PC-9 (cell line): ENCODE data around the gene SYNDIG1. TPM values are rescaled to one million over a fixed set of nuclear protein-coding genes. Genes with fewer than 3 reads are reported as not detected.

Source experiments
- BruUV-seq: library from RNA; stranded (reverse); fragments of 400-500 nt; replicated peaks from 2 replicates; lab custom pipeline; 2021; lab: Mats Ljungman, UMichigan
- CTCF ChIA-PET: fragments of 300-600 bp; sonication (Branson Sonifier 250); formaldehyde crosslinking; loops from one replicate; lab custom pipeline; 2022; ENCODE audit warnings: antibody characterized with exemption; lab: Charles Lee
- POLR2A ChIA-PET: fragments of 300-600 bp; sonication (Branson Sonifier 250); formaldehyde crosslinking; loops from one replicate; lab custom pipeline; 2022; ENCODE audit warnings: antibody characterized with exemption; ENCODE audit not compliant: unreplicated experiment; lab: Charles Lee
- DNase-seq, 2 experiments: peaks; one replicate each; pipeline versions ENCODE4 v3.0.0 to v3.0.0-alpha.2; 2015 to 2022; ENCODE audit warnings: mixed read lengths in 1 of 2
- H2AFZ ChIP-seq: fragments of 200-600 bp; sonication (generic); 2 replicates; pipeline ENCODE4 v1.8.1; 2017; ENCODE audit warnings: antibody characterized with exemption
- H3F3A ChIP-seq: fragments of 200-600 bp; sonication (generic); 2 replicates; pipeline ENCODE4 v1.8.1; 2017; ENCODE audit warnings: antibody characterized with exemption, mild to moderate bottlenecking, low read depth; ENCODE audit not compliant: insufficient read depth
- H3K27ac ChIP-seq: fragments of 200-600 bp; sonication (generic); 2 replicates; pipeline ENCODE4 v1.6.1; 2016; ENCODE audit warnings: mixed run types
- H3K27me3 ChIP-seq: fragments of 200-600 bp; sonication (generic); 2 replicates; pipeline ENCODE4 v1.6.1; 2016; ENCODE audit warnings: low read depth, mixed run types; ENCODE audit not compliant: insufficient read depth
- H3K36me3 ChIP-seq: fragments of 200-600 bp; sonication (generic); 2 replicates; pipeline ENCODE4 v1.6.1; 2016; ENCODE audit warnings: low read depth, mixed run types
- H3K4me1 ChIP-seq: fragments of 200-600 bp; sonication (generic); replicated peaks from 2 replicates; pipeline ENCODE4 v1.6.1; 2016; ENCODE audit warnings: mixed run types; ENCODE audit not compliant: insufficient read depth
- H3K4me2 ChIP-seq: fragments of 200-600 bp; sonication (generic); 2 replicates; pipeline ENCODE4 v1.6.1; 2017; ENCODE audit warnings: mixed run types
- H3K4me3 ChIP-seq: fragments of 200-600 bp; sonication (generic); 2 replicates; pipeline ENCODE4 v1.6.1; 2016; ENCODE audit warnings: mixed run types
- H3K79me2 ChIP-seq: fragments of 200-600 bp; sonication (generic); 2 replicates; pipeline ENCODE4 v1.6.1; 2017; ENCODE audit warnings: low read depth, mixed run types
- H3K9me2 ChIP-seq: fragments of 200-600 bp; sonication (generic); 2 replicates; pipeline ENCODE4 v1.8.1; 2017; ENCODE audit warnings: mild to moderate bottlenecking; ENCODE audit not compliant: insufficient read depth
- H3K9me3 ChIP-seq: fragments of 200-600 bp; sonication (generic); 2 replicates; pipeline ENCODE4 v1.8.1; 2016; ENCODE audit warnings: low read depth; ENCODE audit not compliant: insufficient read depth
- H4K20me1 ChIP-seq: fragments of 200-600 bp; sonication (generic); 2 replicates; pipeline ENCODE4 v1.8.1; 2017; ENCODE audit not compliant: insufficient read depth
- CTCF ChIP-seq: fragments of 200-600 bp; sonication (generic); conservative IDR thresholded peaks from 2 replicates; pipeline ENCODE4 v1.6.1; 2017; ENCODE audit warnings: mixed run types, antibody characterized with exemption, mild to moderate bottlenecking, moderate library complexity
- EZH2 ChIP-seq: fragments of 200-600 bp; sonication (generic); IDR thresholded peaks from 2 replicates; pipeline ENCODE4 v1.8.0; 2017; ENCODE audit warnings: antibody characterized with exemption, low read depth
- intact Hi-C: fragments of 100-400 bp; cut with micrococcal nuclease; formaldehyde crosslinking; loops from one replicate; pipeline ENCODE4 v1.10.0; 2022; ENCODE audit not compliant: unreplicated experiment
- total RNA-seq: library from RNA; stranded (reverse); gene quantifications from 2 replicates; pipeline ENCODE4 v1.2.3, GENCODE V29; 2021

Gene SYNDIG1
- total RNA-seq, 1 experiment from 2014 or later: 0.17 TPM

DNA sequence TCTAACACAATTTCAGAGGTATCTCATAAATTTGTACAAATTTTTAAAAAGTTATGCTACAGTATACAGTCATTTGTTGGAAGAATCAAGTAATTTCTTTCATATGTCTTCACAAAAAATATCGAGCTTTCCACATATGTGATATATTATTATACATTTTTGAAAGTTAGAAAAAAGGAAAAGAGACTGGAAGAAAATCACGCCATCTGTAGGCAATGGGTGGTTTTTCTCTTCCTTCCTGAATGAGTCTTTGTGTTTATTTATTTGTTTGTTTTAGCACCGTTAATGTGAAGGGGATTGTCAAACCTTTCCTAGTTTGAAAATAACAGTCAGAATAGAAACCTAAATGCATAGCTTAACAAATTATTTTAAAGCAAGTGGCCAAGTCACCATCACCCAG is 130.6 kb downstream of the SYNDIG1 start:
- H3K27ac ChIP-seq: no peak overlapping the region
- H3K4me1 ChIP-seq: no peaks in the 10 kb centered on the region
- ChIA-PET POLR2A (no interaction called here), CTCF (no interaction called here)
- no peaks in the 10 kb centered on the region for H3K27me3 ChIP-seq
- intact Hi-C loops: no loop called here
- H3K9me3 ChIP-seq: peaks cover 10% of the 10 kb centered on the region; the same call in 1 of the 2 replicates
- peak; percentile 37; the same call in 1 of the 2 replicates for TF ChIP-seq CTCF
- TF ChIP-seq EZH2: no peak
- no peak for DNase-seq
- H3K4me3 ChIP-seq: no peak overlapping the region
- H2AFZ ChIP-seq: no peak overlapping the region
- H3K36me3 ChIP-seq: no peaks in the 10 kb centered on the region
- no peaks in the 10 kb centered on the region for H4K20me1 ChIP-seq
- no peak overlapping the region for H3K4me2 ChIP-seq
- H3F3A ChIP-seq: no peaks in the 10 kb centered on the region
- no TSS peak for BruUV-seq
- H3K79me2 ChIP-seq: no peaks in the 10 kb centered on the region
- no peaks in the 10 kb centered on the region for H3K9me2 ChIP-seq

DNA sequence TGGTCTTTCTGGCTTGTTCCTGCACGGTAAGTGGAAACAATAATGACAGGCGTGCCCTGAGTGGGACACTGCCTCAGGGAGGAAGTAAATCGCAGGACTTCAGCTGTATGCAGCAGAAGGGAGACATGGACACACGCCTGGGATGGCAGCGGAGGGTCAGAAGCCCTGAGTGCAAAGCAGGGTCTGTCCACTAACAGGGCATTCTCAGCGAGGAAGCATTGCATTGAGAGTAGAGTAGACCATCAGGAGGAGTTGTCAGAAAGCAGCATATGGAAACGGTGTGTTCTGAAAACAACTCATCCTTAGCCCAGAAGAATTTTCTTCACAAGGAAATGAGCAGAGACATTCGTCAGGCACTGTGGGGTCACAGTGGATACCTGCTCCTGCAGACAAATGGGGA is 134.0 kb downstream of the SYNDIG1 start:
- no peaks in the 10 kb centered on the region for H3F3A ChIP-seq
- TF ChIP-seq EZH2 (no peak), CTCF (no peak)
- no peaks in the 10 kb centered on the region for H3K4me1 ChIP-seq
- DNase-seq: no peak
- H3K4me2 ChIP-seq: no peak overlapping the region
- H3K9me2 ChIP-seq: no peaks in the 10 kb centered on the region
- POLR2A ChIA-PET: no interaction called here
- BruUV-seq: no TSS peak
- H3K9me3 ChIP-seq: peaks cover 10% of the 10 kb centered on the region; the same call in 1 of the 2 replicates
- intact Hi-C loops: no loop called here
- H3K27ac ChIP-seq: no peak overlapping the region
- H2AFZ ChIP-seq: no peak overlapping the region
- CTCF ChIA-PET: no interaction called here
- H3K36me3 ChIP-seq: no peaks in the 10 kb centered on the region
- no peak overlapping the region for H3K4me3 ChIP-seq
- H3K79me2 ChIP-seq: no peaks in the 10 kb centered on the region
- no peaks in the 10 kb centered on the region for H3K27me3 ChIP-seq
- no peaks in the 10 kb centered on the region for H4K20me1 ChIP-seq

GRCh38 chr20:24604966-24605665 is 135.7 kb downstream of the SYNDIG1 start:
- no peaks in the 10 kb centered on the region for H3F3A ChIP-seq
- no peaks in the 10 kb centered on the region for H3K27me3 ChIP-seq
- H3K27ac ChIP-seq: no peak overlapping the region
- TF ChIP-seq EZH2 (no peak), CTCF (no peak)
- intact Hi-C loops: no loop called here
- H3K9me2 ChIP-seq: no peaks in the 10 kb centered on the region; the same call in 1 of the 2 replicates
- H3K4me1 ChIP-seq: no peaks in the 10 kb centered on the region; the same call in 1 of the 2 replicates
- H2AFZ ChIP-seq: no peak overlapping the region
- no TSS peak for BruUV-seq
- ChIA-PET POLR2A (no interaction called here), CTCF (no interaction called here)
- no peaks in the 10 kb centered on the region for H3K79me2 ChIP-seq
- no peak overlapping the region for H3K4me2 ChIP-seq
- no peaks in the 10 kb centered on the region for H4K20me1 ChIP-seq
- no peak for DNase-seq
- H3K9me3 ChIP-seq: peaks cover 10% of the 10 kb centered on the region; the same call in 1 of the 2 replicates
- no peaks in the 10 kb centered on the region for H3K36me3 ChIP-seq
- H3K4me3 ChIP-seq: no peak overlapping the region
